GM21447 (cell line): ENCODE data around the gene GALNT10.

Experiments used
- ATAC-seq: cut with Tn5 transposase; IDR thresholded peaks from one replicate; pipeline ENCODE4 v1.9.1; 2021; ENCODE audit not compliant: unreplicated experiment

The GALNT10 gene

GRCh38 chr5:154202379-154203260 lies 12.1 kb downstream of the GALNT10 start:
- peak; percentile 96 for ATAC-seq

GRCh38 chr5:154203798-154204578 lies 13.5 kb downstream of the GALNT10 start:
- no peak for ATAC-seq

- no peak for ATAC-seq
Observed at GRCh38 chr5:154205441-154206117, 15.0 kb downstream of the GALNT10 start.

GRCh38 chr5:154206311-154206710 lies 15.8 kb downstream of the GALNT10 start:
- ATAC-seq, result no peak

- ATAC-seq, result no peak
Observed at GRCh38 chr5:154207204-154207603, 16.7 kb downstream of the GALNT10 start.

GRCh38 chr5:154209591-154210081 lies 19.1 kb downstream of the GALNT10 start:
- ATAC-seq, result no peak

GRCh38 chr5:154210163-154210562 lies 19.6 kb downstream of the GALNT10 start:
- no peak for ATAC-seq

- ATAC-seq, result no peak
Observed at GRCh38 chr5:154211641-154212390, 21.3 kb downstream of the GALNT10 start.

GRCh38 chr5:154213592-154213991 lies 23.1 kb downstream of the GALNT10 start:
- no peak for ATAC-seq

- peak; percentile 62 for ATAC-seq
Observed at GRCh38 chr5:154214371-154215106, 24.0 kb downstream of the GALNT10 start.

GRCh38 chr5:154215571-154216325 lies 25.2 kb downstream of the GALNT10 start:
- ATAC-seq, result no peak

- ATAC-seq, result no peak
Observed at GRCh38 chr5:154217462-154217861, 26.9 kb downstream of the GALNT10 start.

GRCh38 chr5:154218786-154219185 lies 28.3 kb downstream of the GALNT10 start:
- no peak for ATAC-seq

GRCh38 chr5:154220625-154221024 lies 30.1 kb downstream of the GALNT10 start:
- ATAC-seq, result no peak

GRCh38 chr5:154221371-154221896 lies 30.9 kb downstream of the GALNT10 start:
- peak; percentile 65 for ATAC-seq

- ATAC-seq, result no peak
Observed at GRCh38 chr5:154222414-154222813, 31.9 kb downstream of the GALNT10 start.

GRCh38 chr5:154223320-154223719 lies 32.8 kb downstream of the GALNT10 start:
- ATAC-seq, result no peak

- ATAC-seq, result no peak
Observed at GRCh38 chr5:154227090-154227489, 36.6 kb downstream of the GALNT10 start.

GRCh38 chr5:154228696-154229095 lies 38.2 kb downstream of the GALNT10 start:
- peak; percentile 95 for ATAC-seq
